Stimulated activated CD8-positive, alpha-beta memory T cell treated with anti-CD3 and anti-CD28 coated beads, Interleukin-4, amount 100 ng/mL, for 4 hours (primary cell): ENCODE measurements around the gene USP36.

Experiments used
- DNase-seq, 2 donors: peaks; one replicate each; pipeline ENCODE4 v3.0.0-alpha.2; 2020; ENCODE audit warnings: low read depth in 2 of 2, low spot score in 1 of 2

The USP36 gene

DNA sequence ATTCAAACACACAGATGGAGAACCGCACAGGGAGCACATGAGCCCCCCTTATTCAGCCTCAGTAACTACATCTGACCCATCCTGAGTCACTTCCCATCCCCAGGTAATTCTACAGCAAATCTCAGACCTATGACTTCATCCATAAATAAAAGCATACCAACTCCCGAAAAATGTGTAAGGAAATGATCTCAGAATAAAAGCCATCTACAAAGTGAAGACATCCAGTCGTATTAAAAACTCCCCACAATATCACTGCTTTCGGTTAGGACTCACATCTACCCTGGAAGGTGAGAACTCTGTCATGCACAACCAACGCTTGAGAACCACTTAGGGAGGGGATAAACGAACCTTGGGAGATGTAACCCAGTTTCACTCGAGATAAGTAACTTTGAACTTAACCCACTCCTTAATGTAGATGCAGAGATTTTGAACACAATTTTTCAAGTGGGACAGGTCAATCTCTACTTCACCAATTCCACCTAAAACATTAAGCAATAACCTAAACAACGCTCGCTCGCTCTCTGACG is 1.3 kb downstream of the USP36 start:
- DNase-seq: no peak

DNA sequence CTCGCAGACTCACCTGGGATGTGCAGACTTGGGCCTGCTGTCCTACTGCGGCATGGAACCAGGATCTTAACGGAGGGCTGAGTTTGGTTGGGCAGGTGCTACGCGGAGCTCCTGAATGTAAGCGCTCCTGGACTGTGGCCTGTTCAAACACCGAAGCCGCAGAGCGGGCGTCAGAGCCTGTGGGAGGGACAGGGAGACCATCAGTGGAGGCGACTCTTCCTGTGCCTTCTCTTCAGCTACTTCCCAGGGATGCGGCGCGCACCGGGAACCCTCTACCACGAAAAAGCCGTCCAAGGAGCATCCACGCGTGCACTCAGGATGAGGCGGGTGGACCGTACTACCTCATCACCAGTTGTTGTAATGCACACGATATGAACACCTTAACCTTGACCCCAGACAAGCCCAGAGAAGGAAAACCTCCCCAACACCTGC is 2.0 kb downstream of the USP36 start:
- no peak for DNase-seq

DNA sequence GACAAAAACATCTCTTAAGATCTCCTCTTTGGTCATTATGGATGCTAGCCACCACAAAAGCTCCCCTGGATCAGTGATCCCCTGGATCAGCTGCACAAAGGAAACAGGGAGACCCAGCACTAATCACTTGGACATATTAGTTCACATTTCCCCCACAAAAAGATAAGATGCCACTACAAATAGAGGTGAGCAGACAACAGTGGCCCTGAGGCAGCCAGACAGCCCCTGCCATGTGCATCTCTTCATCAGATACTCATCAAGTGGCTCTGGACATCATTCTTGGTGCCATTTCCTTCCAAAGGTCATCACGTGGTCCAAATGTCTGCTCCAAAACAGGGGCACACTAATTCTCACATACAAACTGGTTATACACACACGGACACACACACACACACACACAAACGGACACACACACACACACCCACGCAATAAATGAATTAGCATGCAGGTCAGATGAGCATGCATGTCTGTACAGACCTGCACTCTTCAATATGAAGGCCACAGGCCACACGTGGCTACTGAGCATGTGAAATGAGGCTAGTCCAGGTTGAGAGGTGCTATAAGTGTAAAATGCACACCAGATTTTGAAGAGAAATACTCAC is 4.1 kb downstream of the USP36 start:
- DNase-seq: no peak

DNA sequence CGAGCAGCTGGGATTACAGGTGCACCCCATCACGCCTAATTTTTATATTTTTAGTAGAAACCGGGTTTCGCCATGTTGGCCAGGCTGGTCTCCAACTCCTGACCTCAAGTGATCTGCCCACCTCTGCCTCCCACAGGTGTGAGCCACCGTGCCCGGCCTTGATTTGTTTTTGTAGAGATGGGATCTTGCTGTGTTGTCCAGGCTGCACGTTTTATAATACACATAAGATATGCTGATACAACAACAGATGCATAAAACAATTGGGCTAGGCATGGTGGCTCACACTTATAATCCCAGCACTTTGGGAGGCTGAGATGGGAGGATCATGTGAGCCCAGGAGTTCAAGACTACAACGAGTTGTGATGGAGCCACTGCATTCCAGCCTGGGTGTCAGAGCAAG is 6.0 kb downstream of the USP36 start:
- no peak for DNase-seq

DNA sequence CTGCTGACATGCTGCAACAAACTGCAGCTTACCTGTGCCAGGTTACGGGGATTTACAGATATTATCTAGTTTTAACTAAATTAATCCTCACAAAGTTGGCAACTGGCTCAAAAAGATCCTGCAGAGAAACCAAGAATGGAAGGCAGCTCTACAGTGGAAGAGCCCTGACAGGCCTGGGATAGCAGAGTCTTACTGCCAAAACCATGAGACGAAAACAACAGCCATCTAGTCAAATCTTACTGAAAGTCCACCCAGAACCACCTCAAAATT is 8.1 kb downstream of the USP36 start:
- no peak for DNase-seq

DNA sequence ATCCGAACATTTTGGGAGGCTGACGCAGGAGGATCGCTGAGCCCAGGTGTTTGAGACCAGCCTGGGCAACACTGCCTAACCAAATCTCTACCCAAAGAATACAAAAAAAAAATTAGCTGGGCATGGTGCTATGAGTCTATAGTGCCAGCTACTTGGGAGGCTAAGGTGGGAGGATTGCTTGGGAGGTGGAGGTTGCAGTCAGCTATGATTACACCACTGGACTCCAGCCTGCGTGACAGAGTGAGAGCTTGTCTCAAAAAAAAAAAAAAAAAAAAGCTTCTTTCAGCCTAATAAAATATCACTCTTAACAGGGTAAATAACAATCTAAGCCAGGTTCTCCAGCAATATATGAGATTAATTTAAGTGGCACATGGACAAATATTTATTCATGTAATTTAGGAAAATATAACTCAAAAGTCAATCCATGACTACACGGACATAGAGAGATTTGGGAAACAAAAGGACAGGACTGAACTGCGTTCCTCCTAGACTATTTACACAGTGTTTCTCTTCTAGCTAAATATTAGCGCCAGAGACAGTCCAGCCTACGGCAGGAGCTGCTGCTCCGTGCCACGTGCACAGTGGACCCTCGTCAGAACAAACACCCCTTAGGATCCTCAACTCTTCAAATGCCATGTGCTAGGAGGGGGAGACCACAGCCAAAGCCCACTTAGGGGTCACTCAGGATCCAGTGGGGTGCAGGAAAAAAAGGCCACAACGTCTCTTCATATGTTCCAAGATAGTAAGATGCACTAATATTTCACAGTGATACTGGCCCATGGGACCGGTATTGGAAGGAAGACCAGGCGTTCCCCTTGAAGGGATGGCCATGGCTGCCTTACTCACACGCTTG is 8.7 kb downstream of the USP36 start:
- DNase-seq: no peak

DNA sequence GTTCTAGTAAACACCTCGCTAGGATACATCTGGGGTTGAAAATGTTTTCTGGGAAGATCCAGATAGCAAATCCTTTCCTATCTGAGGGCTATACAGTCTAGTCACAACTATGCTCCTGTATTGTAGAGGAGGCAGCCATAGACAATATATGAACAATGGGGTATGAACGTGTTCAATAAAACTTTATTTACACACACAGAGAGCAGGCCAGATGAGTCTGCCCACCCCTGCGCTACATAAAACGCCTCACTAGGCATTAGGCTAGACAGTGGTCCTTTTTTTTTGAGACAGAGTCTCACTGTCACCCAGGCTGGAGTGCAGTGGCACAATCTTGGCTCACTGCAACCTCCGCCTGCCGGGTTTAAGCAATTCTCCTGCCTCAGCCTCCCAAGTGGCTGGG is 11.1 kb downstream of the USP36 start:
- no peak for DNase-seq

DNA sequence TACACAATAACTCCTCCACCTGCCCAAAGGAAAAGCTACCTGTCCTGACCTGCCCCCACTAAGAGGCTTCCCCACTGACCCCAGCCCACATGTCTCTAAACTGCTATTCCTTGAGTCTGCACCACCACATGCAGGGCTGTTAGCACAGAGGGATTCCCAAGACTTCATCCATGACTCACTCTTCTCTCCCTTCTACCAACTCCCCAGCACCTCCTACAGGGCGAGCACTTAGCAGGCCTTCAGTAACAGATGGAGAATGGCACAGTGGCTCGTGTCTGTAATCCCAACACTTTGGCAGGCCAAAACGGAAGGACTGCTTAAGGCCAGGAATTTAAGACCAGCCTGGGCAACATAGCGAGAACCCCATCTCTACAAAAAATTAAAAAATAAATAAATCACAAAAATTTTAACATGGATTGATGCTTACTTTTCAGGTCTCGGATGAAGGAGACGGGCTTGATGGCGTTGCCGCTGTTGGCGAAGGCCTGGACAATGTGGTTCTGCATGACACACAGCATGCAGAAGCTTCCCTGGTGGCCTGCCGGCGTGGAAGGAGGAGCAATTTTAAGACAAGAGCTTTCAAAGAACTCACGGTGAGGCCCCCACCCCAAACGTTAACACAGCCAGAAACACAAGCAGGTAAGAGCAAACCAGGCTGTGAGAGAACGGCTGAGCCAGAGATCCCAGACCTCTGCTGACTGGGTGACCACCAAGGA is 12.0 kb downstream of the USP36 start:
- no peak for DNase-seq

DNA sequence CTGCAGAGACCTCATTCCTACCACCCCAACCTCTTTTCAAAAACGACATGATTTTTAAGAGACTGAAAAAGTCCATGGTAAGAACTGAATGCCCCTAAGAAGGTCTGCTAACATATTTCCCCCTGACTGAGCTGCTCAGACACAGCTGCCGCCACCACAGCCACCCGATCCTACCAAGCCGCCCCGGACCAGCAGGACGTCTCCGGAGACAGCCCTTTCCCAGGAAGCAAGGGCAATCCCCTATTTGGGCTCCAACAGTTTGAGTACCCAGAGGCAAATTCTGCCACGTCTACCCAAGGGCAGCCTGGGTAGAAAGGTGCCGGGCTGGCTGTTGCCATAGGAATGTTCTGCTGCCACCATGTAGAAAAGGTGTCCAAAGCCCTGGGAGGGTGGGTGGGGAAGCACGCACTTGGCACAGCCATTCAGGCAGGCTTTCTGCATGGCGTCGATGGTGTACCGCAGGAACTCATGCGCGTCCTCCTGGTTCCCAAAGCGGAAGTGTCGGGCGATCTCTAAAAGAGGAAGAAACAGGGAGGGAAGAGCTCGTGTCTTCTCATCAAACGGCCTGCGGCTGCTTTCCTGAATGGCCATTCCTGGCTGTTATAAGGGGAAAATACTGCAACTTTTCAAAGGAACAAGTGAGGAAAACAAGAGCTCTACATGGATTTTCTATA is 13.6 kb downstream of the USP36 start:
- no peak for DNase-seq

DNA sequence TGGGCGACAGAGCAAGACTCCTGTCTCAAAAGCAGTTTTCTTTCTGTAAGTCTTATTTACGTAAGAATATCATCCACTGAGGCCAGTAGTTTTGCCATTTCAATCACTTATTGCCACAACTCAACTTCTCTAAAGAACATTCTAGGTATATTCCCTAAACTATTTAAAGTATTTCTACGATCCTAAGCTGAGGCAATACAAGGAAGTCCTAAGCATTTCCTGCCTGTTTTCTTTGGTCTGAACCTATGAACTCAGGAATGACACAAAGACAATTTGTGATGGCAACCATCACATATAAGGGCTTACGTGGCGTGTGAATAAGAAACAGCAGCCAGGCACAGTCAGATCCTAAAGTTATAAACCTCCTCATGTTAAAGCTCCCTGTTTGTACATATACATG is 14.2 kb downstream of the USP36 start:
- DNase-seq: no peak

DNA sequence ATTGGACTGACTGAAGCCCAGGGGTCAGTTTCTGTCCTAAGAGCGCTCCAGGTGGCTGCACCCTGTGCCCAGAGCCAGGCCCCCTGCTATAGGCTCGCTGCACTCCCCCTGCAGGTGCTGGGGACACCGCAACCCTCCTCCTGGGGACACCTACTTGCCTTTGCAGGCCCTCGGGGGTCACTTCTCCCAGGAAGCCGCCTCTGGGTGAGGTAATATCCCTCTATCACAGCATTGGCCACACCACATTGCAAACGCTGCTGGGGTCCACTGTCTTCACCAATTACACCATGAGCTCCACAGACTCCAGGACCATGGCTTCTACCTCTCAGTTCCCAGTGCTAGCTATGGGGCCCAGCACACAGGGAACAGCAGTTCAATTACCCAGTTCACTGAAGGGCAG is 14.9 kb downstream of the USP36 start:
- no peak for DNase-seq

DNA sequence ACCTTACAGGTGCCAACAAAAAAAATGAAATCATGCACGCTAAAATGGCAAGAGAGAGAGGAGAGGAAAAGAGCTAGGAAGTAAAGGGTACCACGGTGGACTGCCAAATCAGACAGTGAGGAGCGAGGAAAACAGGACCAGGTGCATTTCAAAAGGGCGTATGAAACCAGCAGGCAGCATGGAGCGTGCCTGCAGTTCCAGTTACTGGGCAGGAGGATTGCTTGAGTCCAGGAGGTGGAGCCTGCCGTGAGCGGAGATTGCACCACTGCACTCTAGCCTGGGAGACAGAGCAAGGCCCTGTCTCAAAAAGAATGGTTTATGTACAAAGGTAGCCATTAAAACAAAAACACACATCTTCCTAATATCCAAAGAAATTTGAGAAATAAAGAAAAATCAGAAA is 16.4 kb downstream of the USP36 start:
- DNase-seq: no peak

DNA sequence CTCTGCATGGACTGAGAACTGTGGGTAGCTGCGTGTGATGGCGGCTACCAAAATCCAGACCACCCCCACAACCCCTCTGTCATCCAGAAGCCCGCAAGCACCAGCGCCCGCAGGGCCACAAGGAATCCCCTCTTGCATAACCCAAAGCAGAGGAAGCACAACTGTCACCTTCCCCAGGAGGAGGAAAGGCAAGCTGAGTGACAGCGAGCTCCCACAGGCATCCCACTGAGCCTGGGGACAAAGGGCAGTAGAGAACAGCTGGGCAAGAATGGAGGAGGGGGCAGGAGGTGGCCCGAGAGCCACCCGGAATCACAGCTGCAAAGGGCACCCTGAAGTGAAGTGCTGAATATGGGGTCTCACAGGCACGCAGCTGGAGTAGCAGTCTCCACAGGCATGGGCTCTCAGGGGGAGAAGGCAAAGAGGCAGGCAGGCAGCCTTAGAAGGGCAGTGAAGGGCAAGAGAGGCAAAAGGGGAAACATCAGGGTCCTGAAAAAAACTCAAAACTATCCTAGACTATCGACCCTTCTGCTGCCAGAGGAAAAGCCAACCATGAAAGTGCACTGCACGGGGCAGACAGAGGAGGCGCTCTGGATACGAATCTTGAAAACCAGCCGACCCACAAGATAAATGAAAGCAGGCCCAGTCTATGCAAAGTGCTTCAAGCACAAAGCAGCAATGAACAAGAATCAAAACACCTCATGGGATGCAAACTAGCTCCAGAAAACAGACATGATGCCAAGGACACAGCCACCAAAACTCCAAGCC is 17.1 kb downstream of the USP36 start:
- DNase-seq: no peak

DNA sequence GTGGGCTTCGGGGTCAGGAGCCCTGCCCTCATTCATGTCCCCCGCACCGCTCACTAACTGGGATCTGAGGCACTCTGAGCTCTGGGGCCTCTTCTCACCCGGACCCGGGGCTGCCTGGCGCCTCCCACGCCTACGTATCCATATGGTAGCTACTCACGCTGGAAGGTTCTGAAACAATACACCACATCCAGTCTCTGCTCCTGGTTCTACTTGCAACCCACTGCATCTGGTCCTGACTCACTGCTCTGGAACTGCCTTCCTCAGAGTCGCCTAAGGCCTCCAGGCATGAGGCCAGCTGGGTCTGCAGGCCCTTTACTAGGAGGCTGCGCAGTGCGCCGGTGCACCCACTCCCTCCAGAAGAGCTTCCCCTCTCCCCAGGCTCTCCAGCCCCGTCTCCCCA is 18.1 kb downstream of the USP36 start:
- no peak for DNase-seq

DNA sequence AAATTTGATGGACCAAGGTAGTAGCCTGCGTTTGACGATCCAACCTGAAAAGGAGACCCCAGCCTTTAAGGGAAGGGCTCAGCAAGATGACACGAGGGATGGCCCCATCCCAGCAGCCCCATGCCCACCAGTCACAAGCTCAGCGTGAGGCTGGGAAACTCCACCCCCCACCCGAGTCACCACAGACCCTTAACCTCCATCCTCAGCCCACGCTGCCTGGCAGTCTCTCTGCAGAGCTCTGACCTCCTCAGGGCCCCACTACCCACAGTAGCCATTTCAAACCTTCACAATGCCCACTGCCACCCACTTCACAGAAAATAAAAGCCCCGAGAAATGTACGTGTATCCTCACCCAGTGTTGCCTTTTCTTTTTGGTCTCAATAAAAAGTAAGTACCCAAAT is 18.7 kb downstream of the USP36 start:
- no peak for DNase-seq

DNA sequence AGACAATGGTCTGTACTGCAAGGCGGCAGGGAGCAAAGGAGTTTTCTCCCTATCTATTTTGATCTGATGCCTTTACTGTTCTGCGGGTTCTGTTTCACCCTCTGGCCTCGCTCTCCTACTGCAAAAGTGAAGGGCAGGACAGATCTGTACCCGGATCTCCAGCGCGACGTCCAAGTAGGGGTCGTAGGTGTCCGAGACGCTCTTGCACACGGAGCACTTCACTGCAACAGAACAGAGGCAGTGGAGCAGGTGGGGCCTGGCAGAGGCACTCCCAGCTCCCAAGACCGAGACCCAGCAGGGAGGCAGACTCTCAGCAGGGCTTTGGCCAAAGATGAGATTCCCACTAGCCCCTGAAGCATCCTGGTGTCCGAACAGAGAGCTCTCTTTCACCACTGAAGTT is 19.8 kb downstream of the USP36 start:
- DNase-seq: no peak

DNA sequence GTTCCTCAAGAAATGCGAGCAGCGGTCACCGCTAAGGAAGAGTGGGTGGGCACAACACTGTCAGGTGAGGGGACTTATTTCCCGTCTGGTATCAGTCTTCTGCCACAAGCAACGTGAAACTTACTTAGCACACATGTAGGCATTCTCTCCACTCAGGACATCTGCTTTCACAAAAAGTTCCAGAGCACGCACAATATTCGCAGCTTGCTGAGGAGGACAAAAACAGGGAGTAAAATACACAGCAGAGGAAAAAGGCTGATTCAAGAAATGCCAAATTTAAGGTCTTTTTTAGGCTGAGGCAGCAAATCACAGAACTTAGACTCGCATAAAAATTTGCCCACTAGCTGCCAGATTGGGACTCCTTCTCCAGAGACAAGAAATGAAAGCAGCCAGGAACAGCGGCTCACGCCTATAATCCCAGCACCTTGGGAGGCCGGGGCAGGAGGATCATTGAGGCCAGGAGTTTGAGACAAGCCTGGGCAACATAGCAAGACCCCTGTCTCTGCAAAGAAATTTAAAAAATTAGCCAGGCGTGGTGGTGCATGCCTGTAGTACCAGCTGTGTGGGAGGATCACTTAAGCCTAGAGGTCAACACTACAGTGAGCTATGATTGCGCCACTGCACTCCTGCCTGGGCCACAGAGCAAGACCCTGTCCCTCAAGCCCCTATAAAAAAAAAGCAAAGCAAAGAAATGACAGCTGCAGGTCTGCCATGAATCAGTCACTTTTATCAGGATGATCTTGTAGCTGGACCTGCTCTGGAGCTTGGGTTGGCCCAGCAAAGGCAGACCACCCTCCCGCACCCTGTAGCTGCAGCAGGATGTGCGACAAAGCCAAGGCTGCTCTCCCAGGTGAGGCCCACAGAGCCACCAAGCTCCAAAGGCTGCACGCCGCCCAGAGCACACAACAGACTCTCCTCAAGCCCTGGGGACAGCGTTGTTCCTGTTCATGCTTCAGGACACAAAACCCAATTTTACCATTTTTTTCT is 20.5 kb downstream of the USP36 start:
- no peak for DNase-seq

DNA sequence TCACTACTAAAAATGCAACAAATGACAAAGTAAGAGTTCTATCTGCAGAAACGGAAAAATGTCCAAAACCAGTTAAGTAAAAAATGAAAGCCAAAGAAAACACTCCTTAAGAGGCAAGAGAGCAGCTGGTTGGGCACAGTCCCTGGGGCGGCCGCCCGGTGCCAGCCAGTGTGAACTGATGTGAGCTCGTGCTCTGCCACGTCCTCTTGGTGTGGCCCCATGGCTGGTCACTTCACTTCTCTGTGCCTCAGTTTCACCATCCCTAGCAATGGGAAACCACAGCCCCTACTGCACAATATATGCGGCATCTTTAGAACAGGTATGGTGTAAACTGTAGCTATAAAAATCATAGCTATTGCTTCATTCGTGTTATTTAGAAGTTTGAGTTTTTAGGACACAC is 21.2 kb downstream of the USP36 start:
- DNase-seq: no peak

DNA sequence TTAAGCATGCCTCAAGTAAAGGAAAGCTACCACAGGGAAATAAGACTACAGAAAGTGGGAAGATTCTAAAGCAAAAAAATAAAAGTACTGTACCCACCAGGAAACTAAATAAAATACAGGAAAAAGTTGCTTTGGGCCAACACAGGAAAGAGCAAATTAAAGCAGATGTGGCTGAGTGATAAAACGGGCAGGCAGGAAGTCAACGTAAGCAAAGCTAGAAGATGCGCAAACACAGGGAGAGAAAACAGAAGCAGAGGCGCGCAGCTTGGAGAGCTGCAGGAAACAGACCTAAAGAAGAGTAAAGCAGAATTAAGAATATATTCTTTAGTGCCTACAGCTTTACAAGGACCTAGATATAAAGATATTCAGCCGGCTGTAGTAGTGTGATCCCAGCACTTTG is 21.7 kb downstream of the USP36 start:
- no peak for DNase-seq
